Neural progenitor cell (in vitro differentiated cells): ENCODE results near the gene CTR9. TPM values are rescaled to one million over a fixed set of nuclear protein-coding genes. Genes with fewer than 3 reads are reported as not detected.

Experiments used
- DNase-seq: peaks from one replicate; pipeline ENCODE4 v3.0.0-alpha.2; 2016; ENCODE audit warnings: low spot score
- H2AFZ ChIP-seq: fragments of 200-600 bp; sonication (generic); replicated peaks from 2 replicates; pipeline ENCODE4 v1.6.1; 2016; ENCODE audit warnings: antibody characterized with exemption
- H3F3A ChIP-seq: fragments of 200-600 bp; sonication (generic); 2 replicates; pipeline ENCODE4 v1.6.1; 2016; ENCODE audit warnings: antibody characterized with exemption, low read depth
- H3K27ac ChIP-seq: fragments of 200-600 bp; sonication (generic); 2 replicates; pipeline ENCODE4 v1.5.1; 2016; ENCODE audit warnings: mild to moderate bottlenecking
- H3K27me3 ChIP-seq: fragments of 200-600 bp; sonication (generic); 2 replicates; pipeline ENCODE4 v1.6.1; 2016; ENCODE audit warnings: mild to moderate bottlenecking, moderate library complexity
- H3K36me3 ChIP-seq: fragments of 200-600 bp; sonication (generic); 2 replicates; pipeline ENCODE4 v1.5.1; 2016
- H3K4me1 ChIP-seq: fragments of 200-600 bp; sonication (generic); 2 replicates; pipeline ENCODE4 v1.6.1; 2016; ENCODE audit warnings: mixed run types
- H3K4me2 ChIP-seq: fragments of 200-600 bp; sonication (generic); 2 replicates; pipeline ENCODE4 v1.6.1; 2016
- H3K4me3 ChIP-seq: fragments of 200-600 bp; sonication (generic); 2 replicates; pipeline ENCODE4 v1.5.1; 2016
- H3K79me2 ChIP-seq: fragments of 200-600 bp; sonication (generic); 2 replicates; pipeline ENCODE4 v1.6.1; 2016; ENCODE audit warnings: low read depth
- H3K9ac ChIP-seq: fragments of 200-600 bp; sonication (generic); 2 replicates; pipeline ENCODE4 v1.6.1; 2016
- H3K9me3 ChIP-seq: fragments of 200-600 bp; sonication (generic); 2 replicates; pipeline ENCODE4 v1.5.1; 2016; ENCODE audit warnings: low read depth
- H4K20me1 ChIP-seq: fragments of 200-600 bp; sonication (generic); 2 replicates; pipeline ENCODE4 v1.6.1; 2016; ENCODE audit warnings: low read depth
- H3K27ac Mint-ChIP-seq: 3 replicates; pipeline ENCODE4 v1.8.0; 2021; ENCODE audit warnings: mixed read lengths
- H3K27me3 Mint-ChIP-seq: 2 replicates; pipeline ENCODE4 v1.8.0; 2022; ENCODE audit warnings: low read depth, mild to moderate bottlenecking, inconsistent platforms, moderate library complexity, mixed read lengths; ENCODE audit not compliant: insufficient read depth
- H3K36me3 Mint-ChIP-seq: 3 replicates; pipeline ENCODE4 v1.8.0; 2021; ENCODE audit warnings: mixed read lengths
- H3K4me1 Mint-ChIP-seq: 3 replicates; pipeline ENCODE4 v1.8.0; 2021; ENCODE audit warnings: mixed read lengths
- H3K4me3 Mint-ChIP-seq: 3 replicates; pipeline ENCODE4 v1.8.0; 2021; ENCODE audit warnings: mild to moderate bottlenecking, moderate library complexity, mixed read lengths
- H3K9me3 Mint-ChIP-seq: 3 replicates; pipeline ENCODE4 v1.8.0; 2020; ENCODE audit warnings: mixed read lengths
- CTCF ChIP-seq: fragments of 200-600 bp; sonication (generic); IDR thresholded peaks from 2 replicates; pipeline ENCODE4 v1.5.1; 2017; ENCODE audit warnings: antibody characterized with exemption, mild to moderate bottlenecking
- EZH2 ChIP-seq: fragments of 200-600 bp; sonication (generic); IDR thresholded peaks from 2 replicates; pipeline ENCODE4 v1.6.1; 2017; ENCODE audit warnings: antibody characterized with exemption, mild to moderate bottlenecking, moderate library complexity
- EZH2phosphoT487 ChIP-seq: fragments of 200-600 bp; sonication (generic); IDR thresholded peaks from 2 replicates; pipeline ENCODE4 v1.6.1; 2017; ENCODE audit warnings: antibody characterized with exemption
- total RNA-seq: library from RNA; depleted of rRNA; stranded (reverse); fragments of >200 nt; gene quantifications from 2 replicates; pipeline ENCODE4 v1.2.3, GENCODE V29; 2015; ENCODE audit warnings: low replicate concordance

CTR9 gene
- total RNA-seq, 1 donor from 2014 or later: 26.4 TPM

- Histone ChIP-seq H3K27me3 (no peaks in the 10 kb centered on the region), H3F3A (no peaks in the 10 kb centered on the region), H4K20me1 (no peaks in the 10 kb centered on the region), H3K27ac (no peak overlapping the region), H3K4me3 (no peak overlapping the region), H3K4me2 (no peak overlapping the region), H3K79me2 (no peaks in the 10 kb centered on the region), H3K4me1 (no peaks in the 10 kb centered on the region), H2AFZ (no peak overlapping the region), H3K9me3 (no peaks in the 10 kb centered on the region), H3K9ac (no peak overlapping the region), H3K36me3 (peaks cover 15% of the 10 kb centered on the region)
- TF ChIP-seq CTCF: peak; percentile 37
- no peak for TF ChIP-seq EZH2
- no peaks in the 10 kb centered on the region for H3K27me3 Mint-ChIP-seq
- no peak overlapping the region for H3K4me3 Mint-ChIP-seq
- H3K27ac Mint-ChIP-seq: no peak overlapping the region
- no peaks in the 10 kb centered on the region for H3K4me1 Mint-ChIP-seq
- no peaks in the 10 kb centered on the region for H3K9me3 Mint-ChIP-seq
- DNase-seq: no peak
- H3K36me3 Mint-ChIP-seq: peaks cover 8% of the 10 kb centered on the region
These were observed 7.9 kb downstream of the CTR9 start for GRCh38 chr11:10758957-10759356.

- peaks cover 7% of the 10 kb centered on the region for H3K36me3 ChIP-seq
- H3K9me3 ChIP-seq: no peaks in the 10 kb centered on the region
- no peaks in the 10 kb centered on the region for H3F3A ChIP-seq
- no peak overlapping the region for H3K4me3 ChIP-seq
- no peak overlapping the region for H3K9ac ChIP-seq
- H3K27ac ChIP-seq: no peak overlapping the region
- Mint-ChIP-seq H3K4me3 (no peak overlapping the region), H3K9me3 (no peaks in the 10 kb centered on the region), H3K36me3 (peaks cover 10% of the 10 kb centered on the region), H3K4me1 (no peaks in the 10 kb centered on the region), H3K27me3 (no peaks in the 10 kb centered on the region), H3K27ac (no peak overlapping the region)
- no peaks in the 10 kb centered on the region for H3K27me3 ChIP-seq
- H4K20me1 ChIP-seq: no peaks in the 10 kb centered on the region
- no peak for DNase-seq
- H2AFZ ChIP-seq: no peak overlapping the region
- H3K4me1 ChIP-seq: no peaks in the 10 kb centered on the region
- TF ChIP-seq EZH2phosphoT487: no peak
- no peak for TF ChIP-seq EZH2
- TF ChIP-seq CTCF: no peak
- no peaks in the 10 kb centered on the region for H3K79me2 ChIP-seq
- no peak overlapping the region for H3K4me2 ChIP-seq
These were observed 10.1 kb downstream of the CTR9 start for GRCh38 chr11:10761085-10761698.

GRCh38 chr11:10762185-10762584 lies 11.1 kb downstream of the CTR9 start:
- H3K4me3 Mint-ChIP-seq: no peak overlapping the region
- H3K27me3 Mint-ChIP-seq: no peaks in the 10 kb centered on the region
- Histone ChIP-seq H3K4me2 (no peak overlapping the region), H4K20me1 (no peaks in the 10 kb centered on the region), H3K4me1 (no peaks in the 10 kb centered on the region), H3K4me3 (no peak overlapping the region), H2AFZ (no peak overlapping the region), H3K79me2 (no peaks in the 10 kb centered on the region), H3K36me3 (peaks cover 11% of the 10 kb centered on the region), H3K9ac (no peak overlapping the region), H3K9me3 (no peaks in the 10 kb centered on the region), H3F3A (no peaks in the 10 kb centered on the region), H3K27ac (no peak overlapping the region), H3K27me3 (no peaks in the 10 kb centered on the region)
- H3K9me3 Mint-ChIP-seq: no peaks in the 10 kb centered on the region
- TF ChIP-seq EZH2: no peak
- no peak for TF ChIP-seq CTCF
- H3K4me1 Mint-ChIP-seq: no peaks in the 10 kb centered on the region
- DNase-seq: no peak
- H3K36me3 Mint-ChIP-seq: peaks cover 10% of the 10 kb centered on the region
- H3K27ac Mint-ChIP-seq: no peak overlapping the region
